Inflammatory macrophage treated with lipopolysaccharide for 1 hour (primary cell): ENCODE data around the gene LDLRAP1.
A peak's percentile ranks its signal among the peaks of the same experiment; 100 is the strongest.
"Not testable (repeated sequence)": the region's sequence is repeated elsewhere in the genome, so short reads cannot be mapped to it uniquely, and the experiment has no call there.

Source experiments
- DNase-seq, 2 donors: peaks; one replicate each; pipeline ENCODE4 v3.0.0-alpha.2; 2020 to 2022

The LDLRAP1 gene

GRCh38 chr1:25579292-25580252, 36.2 kb downstream of the LDLRAP1 start:
- no peak for DNase-seq

DNA sequence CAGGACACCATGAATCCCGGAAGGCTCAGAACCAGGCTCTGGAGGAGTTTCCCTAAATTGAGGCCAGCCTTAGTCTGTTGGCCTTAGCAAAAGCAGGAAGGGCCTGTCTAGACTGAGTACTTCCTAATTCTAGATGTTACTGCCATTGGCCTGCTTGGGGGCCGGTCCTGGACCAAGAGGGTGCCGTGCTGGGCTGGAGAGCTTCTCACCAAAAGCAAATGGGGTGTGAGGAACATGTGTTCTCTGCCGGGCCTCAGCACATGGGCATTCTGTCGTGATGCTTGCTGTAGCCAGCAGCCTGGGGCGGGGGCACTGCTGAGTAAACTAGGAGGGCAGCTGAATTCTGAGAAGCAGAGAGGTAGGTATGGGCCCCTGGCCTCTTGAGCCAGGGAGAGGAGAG, 37.5 kb downstream of the LDLRAP1 start:
- DNase-seq = peak; percentile 41 to 48

GRCh38 chr1:25581764-25582163, 38.4 kb downstream of the LDLRAP1 start:
- DNase-seq = no peak

GRCh38 chr1:25583519-25584370, 40.3 kb downstream of the LDLRAP1 start:
- DNase-seq = no peak

DNA sequence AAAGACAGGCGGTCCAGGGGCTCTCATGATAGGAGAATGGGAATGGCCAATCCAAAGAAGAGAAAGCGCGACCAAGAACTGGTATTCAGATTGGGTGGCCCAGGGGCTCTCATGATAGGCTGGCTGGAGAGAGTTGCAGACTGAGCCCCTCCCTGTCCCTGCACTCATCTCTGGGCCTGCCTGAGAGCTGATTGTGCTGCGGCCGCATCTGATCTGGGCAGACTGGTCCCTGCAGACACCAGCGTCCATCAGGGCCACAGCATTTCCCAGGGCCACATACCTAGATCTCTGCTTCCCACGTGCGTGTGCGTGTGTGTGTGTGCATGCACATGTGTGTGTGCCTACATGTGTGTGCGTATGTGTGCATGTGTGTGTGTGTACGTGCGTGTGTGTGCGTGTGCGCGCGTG, 42.8 kb downstream of the LDLRAP1 start:
- no peak for DNase-seq

- no peak for DNase-seq
These were observed 43.9 kb downstream of the LDLRAP1 start for GRCh38 chr1:25587290-25587689.

- not testable (repeated sequence) for DNase-seq
These were observed 44.8 kb downstream of the LDLRAP1 start for GRCh38 chr1:25588224-25588623.

DNA sequence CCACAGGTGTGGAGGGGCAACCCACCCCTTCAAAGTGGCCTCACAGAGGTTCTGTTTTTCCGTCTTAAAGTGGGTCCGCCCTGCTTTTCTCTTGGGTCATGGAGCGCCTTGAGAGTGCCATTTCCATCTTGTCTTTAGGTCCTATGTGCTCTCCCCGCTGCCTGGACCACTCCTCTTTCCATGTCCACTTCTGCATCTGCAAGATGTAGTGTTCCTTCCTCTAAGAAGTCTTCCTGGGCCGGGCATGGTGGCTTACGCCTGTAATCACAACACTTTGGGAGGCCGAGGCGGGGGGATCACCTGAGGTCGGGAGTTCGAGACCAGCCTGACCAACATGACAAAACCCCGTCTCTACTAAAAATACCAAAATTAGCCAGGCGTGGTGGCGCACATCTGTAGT, 45.4 kb downstream of the LDLRAP1 start:
- not testable (repeated sequence) for DNase-seq

DNA sequence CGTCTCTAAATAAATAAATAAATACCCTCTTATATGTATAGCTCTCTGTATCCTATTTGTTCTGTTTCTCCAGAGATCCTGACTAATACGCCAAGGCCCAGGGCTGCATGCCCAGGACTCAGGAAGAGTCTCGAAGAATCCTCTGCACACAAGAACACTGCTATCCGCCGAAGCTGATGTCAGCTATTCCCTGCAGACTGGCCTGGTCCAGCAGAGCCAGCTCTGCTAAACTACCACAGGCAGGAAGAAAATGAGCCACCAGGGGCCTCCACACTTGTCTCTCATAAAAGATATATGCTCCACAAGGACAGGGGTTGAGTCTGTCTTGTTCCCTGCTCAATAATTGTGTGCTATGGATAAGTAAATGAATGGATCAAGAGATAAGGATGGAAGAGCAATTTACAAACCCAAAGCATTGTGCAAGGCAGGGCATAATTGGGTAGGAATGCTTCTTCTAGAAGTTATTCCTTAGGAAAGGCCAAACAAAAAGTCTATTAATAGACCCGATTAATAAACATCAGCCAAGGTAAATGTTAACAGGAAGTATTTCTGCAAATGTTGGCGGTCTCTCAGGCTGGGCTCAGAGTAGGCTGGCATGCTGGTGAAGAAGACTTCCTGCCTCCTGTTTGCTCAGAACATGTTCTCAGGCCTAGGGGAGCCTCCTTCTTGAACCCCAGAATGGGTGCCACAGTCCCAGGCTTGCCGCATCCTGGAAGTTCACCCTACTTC, 46.9 kb downstream of the LDLRAP1 start:
- no peak for DNase-seq

DNA sequence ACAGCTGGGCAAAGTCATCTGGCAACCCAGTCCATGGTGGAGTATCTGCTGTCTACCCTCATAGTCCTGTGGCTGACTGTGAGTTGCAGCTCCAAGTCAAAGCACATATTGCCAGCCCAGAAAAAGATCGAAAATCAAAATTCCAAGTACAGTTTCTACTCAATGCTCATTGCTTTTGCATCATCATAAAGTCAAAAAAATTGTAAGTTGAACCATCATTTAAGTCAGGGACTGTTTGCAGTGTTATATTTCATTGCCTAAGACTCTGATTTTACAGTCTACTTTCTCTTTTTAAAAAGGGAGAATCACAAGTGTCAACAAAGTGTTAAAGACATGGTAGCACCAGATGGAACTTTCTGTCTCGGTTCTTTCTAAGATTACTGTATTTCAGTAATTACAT, 50.5 kb downstream of the LDLRAP1 start:
- DNase-seq = no peak

DNA sequence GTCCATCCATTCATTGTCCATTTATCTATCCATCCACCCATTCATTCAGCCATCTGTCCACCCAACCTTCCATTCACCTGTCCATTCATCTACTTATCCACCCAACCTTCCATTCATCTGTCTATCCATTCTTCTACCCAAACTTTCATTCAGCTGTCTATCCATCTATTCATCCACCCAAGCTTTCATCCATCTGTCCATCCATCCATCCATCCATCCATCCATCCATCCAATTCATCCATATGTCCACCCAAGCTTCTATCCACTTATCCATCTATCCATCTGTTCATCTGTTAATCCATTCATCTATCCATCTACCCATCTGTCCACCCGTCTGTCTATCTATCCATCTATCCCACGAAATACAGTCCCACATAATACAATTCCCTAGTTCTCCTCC, 51.6 kb downstream of the LDLRAP1 start:
- DNase-seq = no peak

DNA sequence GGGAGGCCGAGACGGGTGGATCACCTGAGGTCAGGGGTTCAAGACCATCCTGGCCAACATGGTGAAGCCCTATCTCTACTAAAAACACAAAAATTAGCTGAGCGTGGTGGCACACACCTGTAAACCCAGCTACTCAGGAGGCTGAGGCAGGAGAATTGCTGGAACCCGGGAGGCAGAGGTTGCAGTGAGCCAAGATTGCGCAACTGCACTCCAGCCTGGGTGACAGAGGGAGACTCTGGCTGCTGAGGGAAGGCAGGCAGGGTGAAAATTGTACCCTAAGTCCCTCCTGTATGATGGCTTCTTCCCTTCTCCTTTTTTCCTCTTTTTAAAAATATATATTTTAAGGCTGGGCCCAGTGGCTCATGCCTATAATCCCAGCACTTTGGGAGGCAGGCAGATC, 53.2 kb downstream of the LDLRAP1 start:
- DNase-seq = not testable (repeated sequence)

DNA sequence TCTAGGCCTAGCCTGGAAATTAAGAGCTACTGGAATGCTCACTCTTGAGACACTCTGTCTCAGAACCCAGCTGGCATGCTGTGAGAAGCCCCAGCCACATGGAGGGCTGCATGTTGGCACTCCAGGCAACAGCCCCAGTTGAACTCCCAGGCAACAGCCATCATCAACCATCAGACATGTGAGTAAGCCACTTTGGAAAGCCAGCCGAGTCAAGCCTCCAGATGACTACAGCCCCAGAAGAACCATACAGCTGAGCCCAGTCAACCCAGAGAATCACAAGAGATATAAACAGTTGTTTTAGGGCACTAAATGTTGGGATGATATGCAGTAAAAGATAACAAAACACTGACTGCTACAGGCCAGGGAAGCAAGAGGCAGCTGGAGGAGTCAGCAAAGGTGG, 55.5 kb downstream of the LDLRAP1 start:
- no peak for DNase-seq

DNA sequence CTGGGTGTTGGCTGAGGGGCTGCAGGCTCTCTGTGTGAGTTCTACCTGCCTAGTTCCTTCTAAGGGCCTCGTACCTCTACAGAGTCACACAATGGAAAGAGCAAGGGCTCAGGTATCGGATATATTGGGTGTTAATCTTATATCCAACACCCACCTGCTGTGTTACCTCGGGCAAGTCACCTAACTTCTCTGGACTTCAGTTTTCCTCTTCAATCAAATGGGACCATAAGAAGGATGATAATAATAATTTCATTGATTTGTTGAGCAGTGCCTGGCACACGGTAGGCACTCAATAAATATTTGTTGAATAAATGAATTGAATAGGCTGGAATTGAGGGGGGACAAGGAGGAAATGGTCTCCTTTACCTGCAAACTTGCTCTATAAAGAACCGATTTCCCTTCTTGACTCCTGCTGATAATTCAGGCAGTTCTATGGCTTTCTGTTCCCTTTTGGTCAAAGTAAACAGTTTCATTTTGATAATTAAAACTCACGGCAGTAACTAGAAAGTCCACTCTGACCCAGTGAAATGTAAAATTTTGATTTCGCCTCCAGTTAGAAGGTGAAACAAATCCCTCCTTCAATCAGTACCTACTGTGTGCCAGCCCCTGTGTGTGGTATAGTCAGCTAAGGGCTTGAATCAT, 56.7 kb downstream of the LDLRAP1 start:
- no peak for DNase-seq

- DNase-seq = not testable (repeated sequence)
These were observed 57.7 kb downstream of the LDLRAP1 start for GRCh38 chr1:25600971-25601699.

DNA sequence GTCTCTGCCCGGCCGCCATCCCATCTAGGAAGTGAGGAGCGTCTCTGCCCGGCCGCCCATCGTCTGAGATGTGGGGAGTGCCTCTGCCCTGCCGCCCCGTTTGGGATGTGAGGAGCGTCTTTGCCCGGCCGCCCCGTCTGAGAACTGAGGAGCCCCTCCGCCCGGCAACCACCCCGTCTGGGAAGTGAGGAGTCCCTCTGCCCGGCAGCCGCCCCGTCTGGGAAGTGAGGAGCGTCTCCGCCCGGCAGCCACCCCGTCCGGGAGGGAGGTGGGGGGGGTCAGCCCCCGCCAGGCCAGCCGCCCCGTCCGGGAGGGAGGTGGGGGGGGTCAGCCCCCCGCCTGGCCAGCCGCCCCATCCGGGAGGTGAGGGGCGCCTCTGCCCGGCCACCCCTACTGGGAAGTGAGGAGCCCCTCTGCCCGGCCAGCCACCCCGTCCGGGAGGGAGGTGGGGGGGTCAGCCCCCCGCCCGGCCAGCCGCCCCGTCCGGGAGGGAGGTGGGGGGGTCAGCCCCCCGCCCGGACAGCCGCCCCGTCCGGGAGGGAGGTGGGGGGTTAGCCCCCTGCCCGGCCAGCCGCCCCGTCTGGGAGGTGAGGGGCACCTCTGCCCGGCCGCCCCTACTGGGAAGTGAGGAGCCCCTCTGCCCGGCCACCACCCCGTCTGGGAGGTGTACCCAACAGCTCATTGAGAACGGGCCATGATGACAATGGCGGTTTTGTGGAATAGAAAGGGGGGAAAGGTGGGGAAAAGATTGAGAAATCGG, 60.6 kb downstream of the LDLRAP1 start:
- not testable (repeated sequence) for DNase-seq

DNA sequence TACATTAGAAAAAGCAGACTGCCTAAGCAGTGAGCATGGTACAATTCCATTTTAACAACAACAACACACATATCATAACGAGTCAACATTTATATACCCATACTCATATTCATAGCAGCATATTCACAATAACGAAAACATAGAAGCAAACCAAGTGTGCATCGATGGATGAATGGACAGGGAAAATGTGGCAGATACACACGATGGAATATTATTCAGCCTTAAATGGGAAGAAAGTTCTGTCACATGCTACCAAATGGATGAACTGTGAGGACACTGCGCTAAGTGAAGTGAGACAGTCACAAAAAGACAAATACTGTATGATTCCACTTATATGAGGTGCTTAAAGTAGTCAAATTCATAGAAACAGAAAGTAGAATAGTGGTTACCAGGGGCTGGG, 63.7 kb downstream of the LDLRAP1 start:
- no peak for DNase-seq

GRCh38 chr1:25608488-25609178, 65.2 kb downstream of the LDLRAP1 start:
- peak; percentile 69 to 90 for DNase-seq

- DNase-seq = no peak
These were observed 66.5 kb downstream of the LDLRAP1 start for GRCh38 chr1:25609921-25610320.
